Gastrocnemius medialis (tissue), 4 donors: ENCODE data around the gene SYT2. TPM values are rescaled to one million over a fixed set of nuclear protein-coding genes. Genes with fewer than 3 reads are reported as not detected.

Experiments
- ATAC-seq, 2 donors: fragments of 150-250 bp; one replicate each; pipeline ENCODE4 v1.9.1; 2016
- DNase-seq, 2 donors: peaks; one replicate each; pipeline ENCODE4 v3.0.0-alpha.2; 2019
- H3K27ac ChIP-seq, 4 donors: fragments of 200-600 bp; sonication (generic); 1 replicate in 1 of 4; 2 replicates in 3 of 4; pipeline ENCODE4 v1.5.1; 2016 to 2018; ENCODE audit warnings: mild to moderate bottlenecking in 2 of 4, moderate library complexity in 1 of 4
- H3K27me3 ChIP-seq, 3 donors: fragments of 200-600 bp; sonication (generic) in 2 of 3; 1 replicate in 1 of 3; 2 replicates in 2 of 3; pipeline versions ENCODE4 v1.5.1 to v1.6.0; 2016 to 2019; ENCODE audit warnings: mild to moderate bottlenecking in 1 of 3, moderate library complexity in 1 of 3
- H3K36me3 ChIP-seq, 2 donors: fragments of 200-600 bp; sonication (generic) in 1 of 2; one replicate each; pipeline ENCODE4 v1.5.1; 2017 to 2018
- H3K4me1 ChIP-seq, 2 donors: fragments of 200-600 bp; sonication (generic) in 1 of 2; one replicate each; pipeline ENCODE4 v1.5.1; 2016 to 2017; ENCODE audit warnings: mild to moderate bottlenecking in 2 of 2
- H3K4me3 ChIP-seq, 4 donors: fragments of 200-600 bp; sonication (generic) in 3 of 4; 1 replicate in 1 of 4; 2 replicates in 3 of 4; pipeline ENCODE4 v1.5.1; 2016 to 2019; ENCODE audit warnings: mild to moderate bottlenecking in 2 of 4
- H3K9me3 ChIP-seq, 3 donors: fragments of 200-600 bp; sonication (generic) in 2 of 3; 1 replicate in 1 of 3; 2 replicates in 2 of 3; pipeline ENCODE4 v1.5.1; 2016 to 2019
- POLR2A ChIP-seq, 2 donors: fragments of 450-650 bp; IDR thresholded peaks; one replicate each; pipeline ENCODE4 v1.6.1; 2017; ENCODE audit warnings: antibody characterized with exemption in 2 of 2, mild to moderate bottlenecking in 2 of 2, moderate library complexity in 2 of 2
- in situ Hi-C, 4 donors: fragments of 200-750 bp; cut with MboI; loops; one replicate each; pipeline versions ENCODE4 v1.15.0 to v1.8.0; 2017; ENCODE audit warnings: low sequenced_read_pairs in 4 of 4
- intact Hi-C: fragments of 100-400 bp; cut with DNase I; formaldehyde crosslinking; loops from one replicate; pipeline ENCODE4 v1.15.1; 2023; ENCODE audit warnings: low total_unique reads
- total RNA-seq, 4 donors: library from RNA; depleted of rRNA; stranded (reverse); fragments of >200 nt; gene quantifications; one replicate each; pipeline versions ENCODE4 v1.1.0 to v1.2.3, GENCODE V29; 2016
- TF ChIP-seq, protein P1 (sequence below), 5 experiments: fragments of 450-650 bp in 3 of 5; fragments of 200-600 bp in 2 of 5; sonication (generic) in 2 of 5; IDR thresholded peaks in 4 of 5; conservative IDR thresholded peaks in 1 of 5; 1 replicate in 4 of 5; 2 replicates in 1 of 5; pipeline ENCODE4 v1.5.1; 2016 to 2019; ENCODE audit warnings: antibody characterized with exemption in 5 of 5, mild to moderate bottlenecking in 3 of 5, moderate library complexity in 3 of 5

The SYT2 gene
- total RNA-seq, 4 donors from 2014 or later, result not detected

DNA sequence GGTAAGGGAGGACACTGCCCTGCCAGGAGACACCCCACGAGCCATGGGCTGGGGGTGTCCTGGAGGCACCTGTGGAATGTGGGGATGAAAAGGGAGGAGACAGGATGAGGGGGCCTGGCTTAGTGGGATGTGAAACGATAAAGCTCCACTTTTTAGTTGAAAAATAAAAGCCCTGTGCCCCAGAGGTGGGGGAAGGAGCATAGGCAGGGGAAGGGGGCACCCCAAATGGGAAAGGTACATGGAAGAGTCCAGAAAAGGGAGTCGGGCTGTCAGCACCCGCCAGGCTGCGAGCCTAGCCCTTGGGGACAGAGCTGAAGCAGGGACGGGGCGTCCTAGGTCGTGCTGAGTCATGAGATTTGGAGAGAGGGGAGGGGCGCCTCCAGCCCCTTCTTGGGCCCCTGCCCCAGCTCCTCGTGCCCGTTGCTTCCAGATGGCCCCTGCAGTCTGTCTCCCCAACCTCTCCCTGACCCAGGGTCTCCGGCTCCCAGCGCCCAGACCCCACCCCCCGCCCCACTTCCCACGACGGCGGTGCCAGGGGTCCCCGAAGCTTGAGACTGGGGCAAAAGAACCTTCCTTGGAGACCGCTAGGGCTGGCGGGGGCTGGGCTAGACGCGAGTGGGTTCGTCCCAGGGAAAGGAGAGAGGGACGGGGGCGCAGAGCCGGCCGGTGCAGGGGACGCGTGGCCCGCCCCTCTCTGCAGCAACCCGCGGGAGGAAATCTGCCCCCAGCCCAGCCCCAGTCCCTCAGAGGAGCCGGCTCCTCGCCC lies 795 bp downstream of the SYT2 start:
- in situ Hi-C loops, result loop anchor here (10.0 to 25.0 kb wide), 5 partner anchors 222 to 535 kb away; partner anchors contain the start of genes PPP1R12B (in 3 of the 4) and UBE2T (in 3 of the 4)
- ATAC-seq (no peak), DNase-seq (no peak)
- no peaks in the 10 kb centered on the region for H3K36me3 ChIP-seq
- intact Hi-C loops, result loop anchor here (10.0 kb wide), 2 partner anchors 235 to 365 kb away; partner anchors contain the start of genes PPP1R12B and UBE2T
- peaks cover 52% of the 10 kb centered on the region in 3 donors for H3K27me3 ChIP-seq
- TF ChIP-seq, protein P1, sequence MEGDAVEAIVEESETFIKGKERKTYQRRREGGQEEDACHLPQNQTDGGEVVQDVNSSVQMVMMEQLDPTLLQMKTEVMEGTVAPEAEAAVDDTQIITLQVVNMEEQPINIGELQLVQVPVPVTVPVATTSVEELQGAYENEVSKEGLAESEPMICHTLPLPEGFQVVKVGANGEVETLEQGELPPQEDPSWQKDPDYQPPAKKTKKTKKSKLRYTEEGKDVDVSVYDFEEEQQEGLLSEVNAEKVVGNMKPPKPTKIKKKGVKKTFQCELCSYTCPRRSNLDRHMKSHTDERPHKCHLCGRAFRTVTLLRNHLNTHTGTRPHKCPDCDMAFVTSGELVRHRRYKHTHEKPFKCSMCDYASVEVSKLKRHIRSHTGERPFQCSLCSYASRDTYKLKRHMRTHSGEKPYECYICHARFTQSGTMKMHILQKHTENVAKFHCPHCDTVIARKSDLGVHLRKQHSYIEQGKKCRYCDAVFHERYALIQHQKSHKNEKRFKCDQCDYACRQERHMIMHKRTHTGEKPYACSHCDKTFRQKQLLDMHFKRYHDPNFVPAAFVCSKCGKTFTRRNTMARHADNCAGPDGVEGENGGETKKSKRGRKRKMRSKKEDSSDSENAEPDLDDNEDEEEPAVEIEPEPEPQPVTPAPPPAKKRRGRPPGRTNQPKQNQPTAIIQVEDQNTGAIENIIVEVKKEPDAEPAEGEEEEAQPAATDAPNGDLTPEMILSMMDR (IDR thresholded peaks at IDR 0.05 in 4 of 5, conservative IDR thresholded peaks at IDR 0.05 in 1 of 5), result no peak
- TF ChIP-seq POLR2A (IDR thresholded peaks at IDR 0.05), result no peak
- H3K4me3 ChIP-seq, result peak overlapping the region in 3 of 4 donors; percentile 15 to 38 (median 31)
- H3K9me3 ChIP-seq, result no peaks in the 10 kb centered on the region
- H3K27ac ChIP-seq, result no peak overlapping the region
- H3K4me1 ChIP-seq, result peaks cover 0 to 11% of the 10 kb centered on the region in 2 donors

DNA sequence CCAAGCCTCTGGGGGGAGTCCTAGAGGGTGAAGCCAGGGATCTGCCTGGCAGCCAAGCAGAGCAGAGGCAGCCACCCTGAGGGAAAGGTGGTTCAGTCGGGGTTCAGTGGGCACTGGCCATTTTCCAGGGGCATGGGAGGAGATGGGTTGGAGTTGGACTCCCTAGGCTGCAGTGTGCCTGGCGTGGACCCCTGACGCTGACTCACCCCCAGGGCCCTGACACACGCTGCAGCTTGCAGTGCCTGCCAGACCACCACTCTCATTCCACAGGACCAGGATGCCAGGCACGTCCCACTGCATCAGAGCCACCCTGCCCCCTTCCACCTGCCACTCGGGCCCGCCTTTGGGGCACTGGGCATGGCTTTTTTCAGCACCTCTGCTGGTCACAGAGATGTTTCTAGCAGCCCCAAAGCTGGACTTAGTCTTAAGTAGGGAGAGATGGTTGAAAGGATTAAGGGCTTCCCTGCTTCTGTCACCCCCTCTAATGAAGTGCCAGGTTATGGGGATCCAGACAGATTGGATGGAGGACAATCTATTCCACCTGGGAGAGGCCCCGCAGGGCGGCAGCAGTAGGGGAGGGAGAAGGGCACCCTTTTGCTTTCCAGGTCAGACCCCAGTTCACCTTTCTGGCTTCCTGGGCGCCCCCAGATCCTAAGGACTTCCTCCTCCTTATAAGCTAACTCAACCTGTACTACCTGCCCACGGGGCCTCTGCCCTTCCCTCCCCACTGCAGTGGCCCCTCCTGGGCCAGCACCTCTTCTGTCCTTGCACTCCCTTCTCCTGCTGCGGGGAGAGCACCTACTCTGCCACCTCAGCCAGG lies 1.6 kb downstream of the SYT2 start:
- no peak for DNase-seq
- H3K4me3 ChIP-seq, result no peak overlapping the region
- H3K9me3 ChIP-seq, result no peaks in the 10 kb centered on the region
- H3K36me3 ChIP-seq, result no peaks in the 10 kb centered on the region
- peaks cover 52 to 57% (median 52%) of the 10 kb centered on the region in 3 donors for H3K27me3 ChIP-seq
- no peak for TF ChIP-seq POLR2A (IDR thresholded peaks at IDR 0.05)
- TF ChIP-seq, protein P1 (IDR thresholded peaks at IDR 0.05 in 4 of 5, conservative IDR thresholded peaks at IDR 0.05 in 1 of 5), result no peak
- in situ Hi-C loops (loop anchor here (25.0 kb wide), 3 partner anchors 221 to 396 kb away; partner anchors contain the start of genes PPP1R12B (in 3 of the 4) and UBE2T (in 3 of the 4)), intact Hi-C loops (no loop called here)
- ATAC-seq, result no peak
- peaks cover 0 to 11% of the 10 kb centered on the region in 2 donors for H3K4me1 ChIP-seq
- H3K27ac ChIP-seq, result no peak overlapping the region

DNA sequence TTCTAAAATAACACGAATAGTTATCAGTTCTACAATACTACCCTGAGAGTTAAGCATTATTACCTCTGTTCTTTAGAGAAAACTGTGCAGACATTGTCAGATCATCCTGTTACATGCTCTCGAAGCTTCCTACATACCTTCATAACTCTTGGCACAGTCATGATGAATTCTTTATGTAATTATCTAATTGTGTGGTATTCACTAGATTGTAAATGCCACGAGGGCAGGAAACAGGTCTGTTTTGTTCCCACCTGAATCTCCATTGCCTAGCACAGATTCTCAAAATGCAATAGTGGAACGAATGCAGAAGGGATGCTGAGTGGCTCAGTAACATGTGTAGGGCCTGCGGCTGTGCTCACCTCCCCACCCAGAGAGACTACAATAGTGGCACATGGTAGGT lies 3.4 kb downstream of the SYT2 start:
- Histone ChIP-seq H3K36me3 (no peaks in the 10 kb centered on the region), H3K27ac (no peak overlapping the region), H3K4me3 (no peak overlapping the region), H3K4me1 (peaks cover 0 to 11% of the 10 kb centered on the region in 2 donors), H3K27me3 (peaks cover 52 to 57% (median 52%) of the 10 kb centered on the region in 3 donors), H3K9me3 (no peaks in the 10 kb centered on the region)
- intact Hi-C loops, result no loop called here
- no peak for TF ChIP-seq POLR2A (IDR thresholded peaks at IDR 0.05)
- TF ChIP-seq, protein P1 (IDR thresholded peaks at IDR 0.05 in 4 of 5, conservative IDR thresholded peaks at IDR 0.05 in 1 of 5), result no peak
- no peak for ATAC-seq
- in situ Hi-C loops, result loop anchor here (25.0 kb wide), 3 partner anchors 220 to 395 kb away; partner anchors contain the start of genes PPP1R12B (in 3 of the 4) and UBE2T (in 3 of the 4)
- DNase-seq, result no peak

DNA sequence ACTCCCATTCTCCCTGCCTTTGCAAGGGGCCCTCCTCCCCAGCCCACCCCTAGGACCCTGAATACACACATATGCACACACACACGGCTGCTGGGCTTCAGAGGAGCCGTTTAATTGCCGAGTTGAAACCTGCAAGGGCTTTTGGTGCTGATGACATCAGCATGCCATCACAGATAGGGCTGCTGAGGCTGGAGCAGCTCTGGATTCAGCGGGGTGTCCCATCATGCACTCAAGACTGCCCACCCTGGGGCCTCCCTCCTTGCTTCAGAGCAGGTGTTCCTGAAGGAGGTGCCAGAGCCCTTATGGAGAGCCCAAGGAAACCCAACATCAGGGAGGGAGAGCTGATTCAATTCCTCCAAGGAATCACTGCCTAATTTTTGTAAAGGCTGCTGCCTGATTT lies 5.7 kb downstream of the SYT2 start:
- no peaks in the 10 kb centered on the region for H3K36me3 ChIP-seq
- peaks cover 31 to 40% (median 32%) of the 10 kb centered on the region in 3 donors for H3K27me3 ChIP-seq
- no peak for TF ChIP-seq POLR2A (IDR thresholded peaks at IDR 0.05)
- TF ChIP-seq, protein P1 (IDR thresholded peaks at IDR 0.05 in 4 of 5, conservative IDR thresholded peaks at IDR 0.05 in 1 of 5), result no peak
- in situ Hi-C loops (loop anchor here (25.0 kb wide), 3 partner anchors 217 to 392 kb away; partner anchors contain the start of genes PPP1R12B (in 3 of the 4) and UBE2T (in 3 of the 4)), intact Hi-C loops (no loop called here)
- ATAC-seq (no peak), DNase-seq (no peak)
- H3K27ac ChIP-seq, result no peak overlapping the region
- no peaks in the 10 kb centered on the region for H3K9me3 ChIP-seq
- H3K4me3 ChIP-seq, result no peak overlapping the region
- H3K4me1 ChIP-seq, result peaks cover 0 to 2% of the 10 kb centered on the region in 2 donors
